Smooth muscle cell (in vitro differentiated cells): ENCODE data around the gene FARP1. TPM values are rescaled to one million over a fixed set of nuclear protein-coding genes. Genes with fewer than 3 reads are reported as not detected.
A peak's percentile ranks its signal among the peaks of the same experiment; 100 is the strongest.

Experiments
- DNase-seq: peaks from one replicate; lab custom pipeline; 2025; ENCODE audit not compliant: unreplicated experiment; lab: John Stamatoyannopoulos, UW
- H2AFZ ChIP-seq: fragments of 200-600 bp; sonication (generic); 2 replicates; pipeline ENCODE4 v1.6.0; 2016; ENCODE audit warnings: antibody characterized with exemption, low read depth, mild to moderate bottlenecking
- H3F3A ChIP-seq: fragments of 200-600 bp; sonication (generic); 2 replicates; pipeline ENCODE4 v1.6.0; 2017; ENCODE audit warnings: antibody characterized with exemption, low read depth
- H3K27ac ChIP-seq: fragments of 200-600 bp; sonication (generic); 2 replicates; pipeline ENCODE4 v1.5.1; 2016; ENCODE audit warnings: low read depth, mild to moderate bottlenecking
- H3K27me3 ChIP-seq: fragments of 200-600 bp; sonication (generic); 2 replicates; pipeline ENCODE4 v1.6.1; 2016; ENCODE audit warnings: low read depth, mild to moderate bottlenecking
- H3K36me3 ChIP-seq: fragments of 200-600 bp; sonication (generic); 2 replicates; pipeline ENCODE4 v1.5.1; 2016; ENCODE audit warnings: low read depth
- H3K4me1 ChIP-seq: fragments of 200-600 bp; sonication (generic); 2 replicates; pipeline ENCODE4 v1.5.1; 2016; ENCODE audit warnings: low read depth
- H3K4me2 ChIP-seq: fragments of 200-600 bp; sonication (generic); 2 replicates; pipeline ENCODE4 v1.6.0; 2016; ENCODE audit warnings: mild to moderate bottlenecking
- H3K4me3 ChIP-seq: fragments of 200-600 bp; sonication (generic); 2 replicates; pipeline ENCODE4 v1.5.1; 2016; ENCODE audit warnings: mild to moderate bottlenecking
- H3K79me2 ChIP-seq: fragments of 200-600 bp; sonication (generic); 2 replicates; pipeline ENCODE4 v1.6.0; 2016; ENCODE audit warnings: low read depth, mild to moderate bottlenecking
- H3K9ac ChIP-seq: fragments of 200-600 bp; sonication (generic); 2 replicates; pipeline ENCODE4 v1.6.0; 2016; ENCODE audit warnings: low read depth
- H3K9me3 ChIP-seq: fragments of 200-600 bp; sonication (generic); replicated peaks from 2 replicates; pipeline ENCODE4 v1.5.1; 2016; ENCODE audit warnings: low read depth
- H4K20me1 ChIP-seq: fragments of 200-600 bp; sonication (generic); 2 replicates; pipeline ENCODE4 v1.6.0; 2016; ENCODE audit warnings: low read depth
- whole genome bisulfite sequencing: methylation state at CpG from one replicate; pipeline ENCODE4 v1.1.7; 2016; ENCODE audit warnings: low lambda C conversion rate; 5-methylcytosine and 5-hydroxymethylcytosine counted together
- polyA plus RNA-seq: library from polyadenylated mRNA; unstranded; fragments of >200 nt; fragmentation: Nextera tagmentation; extraction: Ambion mirVana; gene quantifications from 2 replicates; pipeline ENCODE4 v1.2.1, GENCODE V29; 2016
- total RNA-seq: library from RNA; depleted of rRNA; stranded (reverse); fragments of >200 nt; gene quantifications from 2 replicates; pipeline ENCODE4 v1.2.3, GENCODE V29; 2014
- TF ChIP-seq, protein P1 (sequence below): fragments of 200-600 bp; sonication (generic); IDR thresholded peaks from 2 replicates; pipeline ENCODE4 v1.5.1; 2017; ENCODE audit warnings: borderline replicate concordance, mild to moderate bottlenecking, antibody characterized with exemption; ENCODE audit not compliant: insufficient read depth, poor library complexity, severe bottlenecking

The FARP1 gene
- total and polyA plus RNA-seq, 2 experiments from 2014 or later, result 59.4 to 104 TPM

DNA sequence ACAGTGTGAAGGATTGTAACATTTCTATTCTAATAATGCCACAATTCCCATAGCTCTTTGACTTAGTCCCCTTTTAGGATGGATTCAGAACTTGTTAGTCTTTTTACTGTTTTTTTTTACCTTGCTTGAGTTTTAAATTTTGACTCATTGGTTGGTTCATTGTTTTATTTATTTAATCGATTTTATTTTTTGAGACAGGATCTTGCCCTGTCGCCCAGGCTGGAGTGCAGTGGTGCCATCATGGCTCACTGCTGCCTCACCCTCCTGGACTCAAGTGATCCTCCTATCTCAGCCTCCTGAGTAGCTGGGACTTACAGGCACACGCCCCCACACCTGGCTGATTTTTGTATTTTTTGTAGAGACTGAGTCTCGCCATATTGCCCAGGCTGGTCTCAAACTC is 39.3 kb downstream of the FARP1 start:
- WGBS, result 94% methylated on average over 4 of the region's 4 CpGs

GRCh38 chr13:98182589-98182988 is 39.7 kb downstream of the FARP1 start:
- Histone ChIP-seq H3K4me1 (no peaks in the 10 kb centered on the region), H3K9me3 (no peaks in the 10 kb centered on the region), H3K27ac (no peak overlapping the region), H4K20me1 (peaks cover 33% of the 10 kb centered on the region), H3K4me2 (no peak overlapping the region), H3K36me3 (no peaks in the 10 kb centered on the region), H3K4me3 (no peak overlapping the region), H3K79me2 (peaks cover 99% of the 10 kb centered on the region), H3F3A (no peaks in the 10 kb centered on the region), H2AFZ (no peak overlapping the region), H3K9ac (no peak overlapping the region), H3K27me3 (no peaks in the 10 kb centered on the region)
- TF ChIP-seq, protein P1, sequence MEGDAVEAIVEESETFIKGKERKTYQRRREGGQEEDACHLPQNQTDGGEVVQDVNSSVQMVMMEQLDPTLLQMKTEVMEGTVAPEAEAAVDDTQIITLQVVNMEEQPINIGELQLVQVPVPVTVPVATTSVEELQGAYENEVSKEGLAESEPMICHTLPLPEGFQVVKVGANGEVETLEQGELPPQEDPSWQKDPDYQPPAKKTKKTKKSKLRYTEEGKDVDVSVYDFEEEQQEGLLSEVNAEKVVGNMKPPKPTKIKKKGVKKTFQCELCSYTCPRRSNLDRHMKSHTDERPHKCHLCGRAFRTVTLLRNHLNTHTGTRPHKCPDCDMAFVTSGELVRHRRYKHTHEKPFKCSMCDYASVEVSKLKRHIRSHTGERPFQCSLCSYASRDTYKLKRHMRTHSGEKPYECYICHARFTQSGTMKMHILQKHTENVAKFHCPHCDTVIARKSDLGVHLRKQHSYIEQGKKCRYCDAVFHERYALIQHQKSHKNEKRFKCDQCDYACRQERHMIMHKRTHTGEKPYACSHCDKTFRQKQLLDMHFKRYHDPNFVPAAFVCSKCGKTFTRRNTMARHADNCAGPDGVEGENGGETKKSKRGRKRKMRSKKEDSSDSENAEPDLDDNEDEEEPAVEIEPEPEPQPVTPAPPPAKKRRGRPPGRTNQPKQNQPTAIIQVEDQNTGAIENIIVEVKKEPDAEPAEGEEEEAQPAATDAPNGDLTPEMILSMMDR, result no peak
- WGBS, result 89% methylated on average over 3 of the region's 3 CpGs
- no peak for DNase-seq

More for the DNA sequence above, 39.3 kb downstream of the FARP1 start:
- Histone ChIP-seq H4K20me1 (peaks cover 29% of the 10 kb centered on the region), H3K9ac (no peak overlapping the region), H3K36me3 (no peaks in the 10 kb centered on the region), H3K4me3 (no peak overlapping the region), H3F3A (no peaks in the 10 kb centered on the region), H3K4me2 (no peak overlapping the region), H3K27me3 (no peaks in the 10 kb centered on the region), H3K27ac (no peak overlapping the region), H3K79me2 (peaks cover 99% of the 10 kb centered on the region), H3K9me3 (no peaks in the 10 kb centered on the region), H3K4me1 (no peaks in the 10 kb centered on the region), H2AFZ (no peak overlapping the region)
- TF ChIP-seq, protein P1, result no peak
- no peak for DNase-seq

- H3K4me1 ChIP-seq, result peaks cover 2% of the 10 kb centered on the region
- peak overlapping the region; percentile 10 for H3K9ac ChIP-seq
- H3K9me3 ChIP-seq, result no peaks in the 10 kb centered on the region
- H4K20me1 ChIP-seq, result peaks cover 52% of the 10 kb centered on the region
- no peaks in the 10 kb centered on the region for H3F3A ChIP-seq
- H3K79me2 ChIP-seq, result peaks cover 99% of the 10 kb centered on the region
- H3K27ac ChIP-seq, result peak overlapping the region; percentile 59
- WGBS, result 14% methylated on average over 1 of the region's 1 CpG
- H3K36me3 ChIP-seq, result no peaks in the 10 kb centered on the region
- H3K4me2 ChIP-seq, result no peak overlapping the region
- H3K4me3 ChIP-seq, result no peak overlapping the region
- DNase-seq, result no peak
- TF ChIP-seq, protein P1, result no peak
- H3K27me3 ChIP-seq, result no peaks in the 10 kb centered on the region
- H2AFZ ChIP-seq, result no peak overlapping the region
These were observed 41.9 kb downstream of the FARP1 start for GRCh38 chr13:98184792-98185191.
